ENCODE measurements around the gene PLA2G2C.
A peak's percentile ranks its signal among the peaks of the same experiment; 100 is the strongest.

PLA2G2C gene

DNA sequence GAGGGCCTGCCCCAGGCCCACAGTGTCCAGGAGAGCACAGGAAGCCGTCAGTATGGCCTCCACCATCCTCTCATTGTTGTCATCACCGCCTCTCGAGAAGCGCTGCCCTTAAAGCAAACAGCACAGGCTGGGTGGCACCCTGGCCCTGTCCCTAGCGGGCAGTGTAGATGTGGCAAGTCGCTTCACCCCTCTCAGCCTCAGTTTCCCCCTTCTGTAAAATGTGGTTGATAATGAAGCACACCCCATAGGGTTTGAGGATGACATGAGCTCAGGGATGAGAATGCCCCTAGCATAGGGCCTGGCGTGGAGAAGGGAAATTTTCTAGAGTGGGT lies 33.8 kb downstream of the PLA2G2C start:
- DNase-seq (ENCODE audit: low spot score): peak; percentile 18

- peak; percentile 69 for DNase-seq (ENCODE audit: low spot score)
These were observed 34.3 kb downstream of the PLA2G2C start for GRCh38 chr1:20151906-20152598.

- no peak for DNase-seq (ENCODE audit: low spot score)
These were observed 35.3 kb downstream of the PLA2G2C start for GRCh38 chr1:20150969-20151368.

- no peak for DNase-seq (ENCODE audit: low spot score)
These were observed 36.0 kb downstream of the PLA2G2C start for GRCh38 chr1:20150326-20150705.

- no peak for DNase-seq (ENCODE audit: low spot score)
These were observed 36.6 kb downstream of the PLA2G2C start for GRCh38 chr1:20149601-20150325.

DNA sequence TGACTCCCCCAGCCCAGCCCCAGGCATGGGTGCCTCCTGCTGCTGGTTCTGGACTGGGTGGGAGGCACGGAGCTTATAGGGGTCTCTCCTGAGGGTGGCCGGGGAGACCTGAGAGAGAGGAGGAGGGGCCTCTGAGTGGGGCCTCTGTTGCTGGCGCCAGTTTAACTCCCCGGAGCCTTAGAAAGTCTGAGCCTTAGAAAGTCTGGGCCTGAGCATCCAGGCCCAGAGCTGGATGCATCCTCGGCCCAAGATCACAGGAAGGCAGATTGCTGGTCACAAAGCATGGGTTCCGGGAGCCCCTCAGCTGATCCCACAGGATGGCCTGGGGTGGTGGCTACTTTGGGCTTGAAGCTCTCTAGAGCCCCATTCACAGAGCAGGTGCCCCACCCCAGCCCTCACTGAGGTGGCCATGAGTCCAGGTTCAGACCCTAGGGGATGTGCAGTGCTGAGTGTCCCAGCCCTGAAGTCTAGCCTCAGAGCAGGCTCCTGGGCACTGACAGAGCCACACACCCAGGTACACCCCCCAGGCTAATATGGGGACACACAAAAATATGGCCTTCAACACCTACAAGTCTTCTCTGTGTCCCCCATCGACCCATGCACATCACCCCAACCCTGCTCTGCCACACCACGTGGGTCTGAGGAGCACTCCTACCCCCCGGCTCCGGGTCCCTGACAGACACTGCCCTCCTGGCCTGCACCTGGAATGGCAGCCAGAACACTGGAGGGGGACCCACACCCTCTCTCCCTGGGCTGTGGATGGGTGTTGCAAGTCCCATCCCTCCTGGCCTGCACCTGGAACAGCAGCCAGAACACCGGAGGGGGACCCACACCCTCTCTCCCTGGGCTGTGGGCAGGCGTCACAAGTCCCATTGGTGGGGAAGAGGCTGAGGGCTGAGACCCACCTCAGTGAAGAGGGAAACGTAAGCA lies 37.5 kb downstream of the PLA2G2C start:
- DNase-seq (ENCODE audit: low spot score): no peak

DNA sequence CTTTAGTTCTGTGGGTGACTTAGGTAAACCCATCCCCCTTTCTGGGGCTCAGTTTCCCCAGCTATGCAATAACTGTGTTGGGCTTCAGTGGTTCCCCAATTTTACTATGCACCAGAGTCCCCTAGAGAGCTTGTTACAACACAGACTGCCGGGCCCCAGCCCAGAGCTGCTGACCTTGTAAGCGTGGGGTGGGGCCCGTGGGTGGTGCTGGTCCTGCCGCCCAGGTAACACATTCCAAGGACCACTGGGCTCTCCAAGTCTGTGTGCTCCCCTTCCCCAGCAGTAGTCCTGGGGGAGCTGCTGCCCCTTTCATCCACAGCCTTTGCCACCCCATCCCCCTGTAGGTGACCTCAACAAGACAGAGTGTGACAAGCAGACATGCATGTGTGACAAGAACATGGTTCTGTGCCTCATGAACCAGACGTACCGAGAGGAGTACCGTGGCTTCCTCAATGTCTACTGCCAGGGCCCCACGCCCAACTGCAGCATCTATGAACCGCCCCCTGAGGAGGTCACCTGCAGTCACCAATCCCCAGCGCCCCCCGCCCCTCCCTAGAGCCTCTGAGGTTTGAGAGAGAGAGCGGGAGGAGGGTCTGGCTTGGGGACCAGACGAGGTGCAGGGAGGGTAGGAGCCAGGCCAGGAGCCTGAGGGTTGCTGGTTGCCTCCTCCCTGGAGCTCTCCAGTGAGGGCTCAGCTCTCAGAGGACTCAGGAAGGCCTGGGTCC lies 38.3 kb downstream of the PLA2G2C start:
- DNase-seq (ENCODE audit: low spot score): no peak

DNA sequence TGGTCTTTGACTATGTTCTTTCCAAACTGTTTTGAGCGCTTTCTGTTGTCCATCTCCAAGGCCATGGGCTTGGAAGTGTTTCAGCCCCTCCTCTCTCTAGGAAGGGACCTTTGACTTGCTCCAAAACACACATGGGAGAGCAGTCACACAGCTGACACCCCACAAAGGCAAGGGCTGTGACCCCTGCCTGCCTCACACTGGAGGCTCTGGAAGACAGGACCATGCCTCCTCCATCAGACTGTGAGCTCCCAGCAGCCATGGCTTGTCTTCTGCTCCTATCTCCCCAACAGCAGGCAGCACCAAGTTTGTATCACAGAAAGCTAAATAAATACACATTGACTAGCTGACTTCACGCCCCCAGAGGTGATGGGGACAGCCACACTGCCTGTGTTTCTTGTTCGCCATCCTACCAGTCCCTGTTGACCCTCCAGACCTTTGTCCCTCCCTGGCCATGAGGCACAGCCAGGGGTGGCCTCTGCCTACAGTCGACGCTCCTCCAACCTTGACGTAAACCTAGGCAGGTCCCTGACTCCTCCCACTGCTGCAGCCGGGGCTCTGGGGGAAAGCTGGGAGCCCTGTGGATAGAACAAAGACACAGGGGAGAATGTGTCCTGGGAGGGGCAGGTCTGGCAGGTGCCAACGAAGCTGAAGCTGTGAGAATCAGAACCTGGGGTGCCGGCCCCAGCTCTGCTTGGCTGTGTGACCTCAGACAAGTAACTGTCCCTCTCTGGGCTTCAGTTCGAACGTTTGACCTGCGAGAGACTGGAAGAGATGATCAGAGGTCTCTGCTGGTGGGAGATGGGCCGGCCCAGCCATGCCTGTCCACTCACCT lies 42.4 kb downstream of the PLA2G2C start:
- DNase-seq (ENCODE audit: low spot score): no peak

DNA sequence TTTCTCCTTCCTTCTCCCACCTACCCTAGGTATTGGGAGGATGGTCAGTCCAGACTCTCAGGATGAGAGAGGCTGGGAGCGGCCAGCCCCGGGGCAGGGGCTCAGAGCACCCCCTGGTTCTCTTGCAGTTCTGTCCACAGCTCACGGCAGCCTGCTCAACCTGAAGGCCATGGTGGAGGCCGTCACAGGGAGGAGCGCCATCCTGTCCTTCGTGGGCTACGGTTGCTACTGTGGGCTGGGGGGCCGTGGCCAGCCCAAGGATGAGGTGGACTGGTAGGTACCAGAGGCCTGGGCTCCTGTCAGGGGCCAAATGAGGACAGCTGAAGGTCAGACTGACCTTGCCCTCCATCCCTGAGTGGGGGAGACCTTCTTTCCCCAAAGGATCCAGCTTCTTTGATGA lies 43.0 kb downstream of the PLA2G2C start:
- no peak for DNase-seq (ENCODE audit: low spot score)

DNA sequence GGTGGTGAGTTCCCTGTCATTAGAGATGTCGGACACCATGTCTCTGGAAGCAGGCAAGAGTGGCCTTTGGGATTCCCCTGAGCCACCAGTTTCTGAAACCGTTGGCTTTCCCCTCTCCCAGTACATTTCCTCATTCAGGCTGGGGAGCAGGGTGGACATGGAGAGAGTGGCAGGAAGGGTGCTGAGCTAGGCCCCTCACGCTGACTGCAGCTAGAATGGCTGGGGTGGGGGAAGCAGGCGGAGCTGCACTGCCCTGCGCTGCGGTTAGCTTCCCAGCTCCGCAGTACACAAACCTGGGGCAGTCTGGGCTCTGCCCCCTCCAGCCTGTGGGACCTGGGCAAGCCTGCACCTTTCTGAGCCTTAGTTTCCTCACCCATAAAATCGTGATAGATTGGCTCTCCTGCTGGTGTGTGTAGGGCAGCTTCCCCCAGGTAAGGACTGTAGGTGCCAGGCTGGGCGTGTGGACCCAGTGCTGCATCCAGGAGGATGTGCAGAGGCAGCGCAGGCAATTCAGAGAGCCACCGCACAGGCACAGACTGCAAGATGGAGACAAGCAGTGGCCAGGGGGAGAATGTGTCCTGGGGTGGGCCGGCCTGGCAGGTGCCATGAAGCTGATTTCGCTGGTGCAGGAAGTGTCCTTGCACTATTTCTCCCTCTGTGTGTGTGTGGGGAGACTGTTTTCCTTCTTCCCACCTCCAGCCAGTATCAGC lies 44.2 kb downstream of the PLA2G2C start:
- no peak for DNase-seq (ENCODE audit: low spot score)

DNA sequence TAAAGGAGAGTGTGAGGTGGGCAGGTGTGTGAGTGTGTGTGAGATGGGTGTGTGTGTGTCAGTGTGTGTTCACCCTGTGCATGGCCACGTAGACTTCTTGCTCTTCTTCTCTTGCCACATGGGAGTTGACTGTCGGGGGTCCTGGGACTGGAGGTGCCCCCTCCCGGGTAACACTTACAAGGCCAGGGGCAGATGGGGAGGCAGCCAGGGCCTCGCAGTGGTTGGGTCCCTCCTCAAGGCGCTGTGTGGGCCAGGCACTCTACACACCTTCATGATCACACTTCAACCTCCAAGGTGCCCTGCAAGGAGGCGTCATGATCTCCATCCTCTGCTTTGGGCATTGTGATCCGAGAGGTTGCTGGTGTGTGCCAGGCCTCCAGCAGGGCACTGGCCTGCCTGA lies 44.9 kb downstream of the PLA2G2C start:
- no peak for DNase-seq (ENCODE audit: low spot score)

DNA sequence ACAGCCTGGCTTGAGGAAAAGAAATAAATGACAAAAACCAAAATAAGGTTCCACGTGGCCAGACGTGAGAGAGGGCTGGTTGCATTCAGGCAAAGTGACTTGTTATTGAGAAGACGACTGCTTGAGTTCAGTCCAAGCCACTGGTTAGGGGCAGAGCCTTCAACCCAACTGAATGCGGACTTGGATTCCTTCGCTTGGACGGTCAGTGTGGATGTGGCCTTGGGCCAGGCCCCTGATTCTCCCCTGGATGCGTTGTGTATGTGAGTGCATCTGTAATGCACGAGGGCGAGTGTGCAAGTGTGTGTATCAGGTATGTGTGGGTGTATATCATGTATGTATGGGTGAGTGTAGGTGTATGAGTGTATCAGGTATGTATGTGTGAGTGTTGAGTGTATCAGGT lies 45.3 kb downstream of the PLA2G2C start:
- DNase-seq (ENCODE audit: low spot score): no peak

GRCh38 chr1:20139776-20140612 lies 46.3 kb downstream of the PLA2G2C start:
- DNase-seq (ENCODE audit: low spot score): no peak

DNA sequence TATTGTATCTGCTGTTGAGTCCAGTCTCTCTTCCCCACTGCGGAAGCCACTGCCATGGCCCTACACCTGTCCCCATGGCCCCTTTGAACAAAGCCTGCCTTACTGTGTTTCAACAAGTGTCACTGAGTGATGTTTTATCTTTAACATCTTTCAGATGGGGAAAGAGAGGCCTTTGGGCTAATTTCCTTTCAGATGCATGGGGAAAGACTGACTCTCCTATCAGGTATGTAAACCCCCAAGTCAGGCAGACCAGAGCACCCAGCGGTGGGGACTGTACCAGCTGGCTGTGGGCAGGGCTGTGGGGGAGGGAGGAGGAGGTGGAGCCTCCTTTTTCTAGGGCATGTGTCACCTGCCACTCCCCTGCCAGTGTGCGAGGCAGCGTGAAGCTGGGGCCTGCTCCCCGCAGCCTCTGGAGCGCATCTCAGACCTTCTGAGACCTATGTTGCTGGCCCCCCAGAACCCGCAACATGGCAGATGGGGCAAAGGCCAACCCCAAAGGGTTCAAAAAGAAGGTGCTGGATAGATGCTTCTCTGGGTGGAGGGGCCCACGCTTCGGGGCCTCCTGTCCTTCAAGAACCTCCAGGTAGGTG lies 47.3 kb downstream of the PLA2G2C start, which contains the start of gene PLA2G2F:
Gene PLA2G2F, plus strand, starts transcription at position 363 of the 590 bp plus-strand sequence. Its CDS starts 105 bp downstream, at position 468.
- no peak for DNase-seq (ENCODE audit: low spot score)

DNA sequence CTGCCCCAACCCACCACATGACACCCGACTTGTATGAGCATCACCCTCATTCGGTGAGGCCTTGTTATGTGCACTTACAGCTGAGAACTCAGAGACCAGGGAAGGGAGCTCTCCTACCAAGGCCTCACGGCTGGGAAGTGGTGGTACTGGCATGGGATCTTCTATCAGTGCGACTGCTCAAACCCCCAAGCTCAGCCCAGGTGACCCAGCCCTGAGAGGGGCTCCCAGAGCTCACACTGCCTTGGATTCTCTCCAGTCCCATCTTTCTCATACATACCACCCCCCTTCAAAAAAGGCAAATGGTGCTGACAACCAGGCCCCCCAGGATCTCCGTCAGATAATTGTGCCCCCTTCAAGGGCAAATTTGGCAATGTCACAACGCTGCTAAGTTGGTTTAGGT lies 48.0 kb downstream of the PLA2G2C start:
- no peak for DNase-seq (ENCODE audit: low spot score)

- no peak for DNase-seq (ENCODE audit: low spot score)
These were observed 48.7 kb downstream of the PLA2G2C start for GRCh38 chr1:20137604-20138003.

GRCh38 chr1:20137055-20137454 lies 49.3 kb downstream of the PLA2G2C start:
- DNase-seq (ENCODE audit: low spot score): no peak

DNA sequence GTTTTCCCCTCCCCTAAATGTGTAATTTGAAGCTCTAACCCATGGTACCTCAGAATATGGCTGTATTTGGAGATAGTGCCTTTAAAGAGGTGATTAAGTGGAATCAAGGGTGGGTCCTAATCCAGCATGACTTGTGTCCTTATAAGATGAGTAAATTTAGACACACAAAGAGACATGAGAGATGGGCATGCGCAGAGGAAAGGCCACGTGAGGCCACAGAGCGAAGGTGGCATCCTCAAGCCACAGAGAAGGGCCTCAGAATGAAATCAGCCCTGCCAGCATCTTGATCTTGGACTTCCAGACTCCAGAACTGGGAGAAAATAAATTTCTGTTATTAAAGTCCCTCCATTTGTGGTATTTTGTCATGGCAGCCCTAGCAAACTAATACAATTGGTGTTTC lies 50.1 kb downstream of the PLA2G2C start:
- DNase-seq (ENCODE audit: low spot score): no peak

DNA sequence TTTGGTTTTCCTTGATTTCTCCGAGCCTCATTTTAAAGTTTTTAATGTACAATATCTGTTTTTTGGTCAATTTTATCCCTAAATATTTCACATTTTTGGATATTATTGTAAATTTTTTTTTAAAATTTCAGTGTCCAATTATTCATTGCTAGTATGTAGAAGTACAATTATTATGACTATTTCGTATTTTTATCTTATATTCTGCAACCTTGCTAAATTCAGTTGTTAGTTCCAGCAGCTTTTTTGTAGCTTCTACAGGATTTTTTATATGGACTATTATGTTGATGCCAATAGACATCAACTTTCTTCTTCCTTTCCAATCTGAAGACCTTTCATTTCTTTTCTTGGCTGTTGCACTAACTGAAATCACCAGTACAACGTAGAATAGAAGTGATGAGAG lies 51.3 kb downstream of the PLA2G2C start:
- no peak for DNase-seq (ENCODE audit: low spot score)

Measured in pons (tissue), 1 donor.